Liver (tissue), 9 donors: ENCODE data around the gene WIPI1. TPM values are rescaled to one million over a fixed set of nuclear protein-coding genes. Genes with fewer than 3 reads are reported as not detected.

Experiments used
- DNase-seq: peaks from one replicate; pipeline ENCODE4 v3.0.0-alpha.2; 2017; ENCODE audit warnings: low spot score
- H3K27ac ChIP-seq, 2 donors: one replicate each; pipeline ENCODE4 v1.7.0; 2013; ENCODE audit warnings: inconsistent platforms in 2 of 2, low read length in 2 of 2, control low read depth in 1 of 2, low read depth in 1 of 2, mild to moderate bottlenecking in 1 of 2
- H3K27me3 ChIP-seq, 4 donors: one replicate each; pipeline versions ENCODE4 v1.6.1 to v1.7.0; 2013; ENCODE audit warnings: low read length in 3 of 4, inconsistent platforms in 1 of 4, mild to moderate bottlenecking in 1 of 4, moderate library complexity in 1 of 4; ENCODE audit not compliant: control insufficient read depth in 4 of 4, insufficient read depth in 4 of 4
- H3K36me3 ChIP-seq, 4 donors: one replicate each; pipeline versions ENCODE4 v1.6.1 to v1.7.0; 2013; ENCODE audit warnings: low read length in 3 of 4, mild to moderate bottlenecking in 3 of 4, low read depth in 1 of 4, moderate library complexity in 1 of 4; ENCODE audit not compliant: control insufficient read depth in 4 of 4, insufficient read depth in 3 of 4
- H3K4me1 ChIP-seq, 4 donors: one replicate each; pipeline versions ENCODE4 v1.6.1 to v1.7.0; 2013; ENCODE audit warnings: low read length in 3 of 4, mild to moderate bottlenecking in 3 of 4, moderate library complexity in 1 of 4; ENCODE audit not compliant: control insufficient read depth in 4 of 4, insufficient read depth in 4 of 4
- H3K4me3 ChIP-seq, 3 donors: one replicate each; pipeline versions ENCODE4 v1.6.1 to v1.7.0; 2013; ENCODE audit warnings: low read length in 3 of 3, control low read depth in 1 of 3, low read depth in 1 of 3, mild to moderate bottlenecking in 1 of 3
- H3K9ac ChIP-seq, 2 donors: one replicate each; pipeline ENCODE4 v1.7.0; 2013; ENCODE audit warnings: low read length in 2 of 2, mild to moderate bottlenecking in 2 of 2, moderate library complexity in 2 of 2, control low read depth in 1 of 2, low read depth in 1 of 2
- H3K9me3 ChIP-seq, 4 donors: one replicate each; pipeline versions ENCODE4 v1.6.1 to v1.7.0; 2013; ENCODE audit warnings: low read length in 3 of 4; ENCODE audit not compliant: control insufficient read depth in 4 of 4
- EGR1 ChIP-seq, 2 donors: IDR thresholded peaks; 2 replicates each; pipeline ENCODE4 v1.6.1; 2016 to 2018; ENCODE audit warnings: antibody characterized with exemption in 2 of 2, low read depth in 2 of 2
- FOXA1 ChIP-seq: IDR thresholded peaks from 2 replicates; pipeline ENCODE4 v1.6.1; 2016; ENCODE audit warnings: antibody characterized with exemption
- FOXA2 ChIP-seq: IDR thresholded peaks from 2 replicates; pipeline ENCODE4 v1.6.1; 2016; ENCODE audit warnings: antibody characterized with exemption
- GABPA ChIP-seq, 2 donors: IDR thresholded peaks in 1 of 2; conservative IDR thresholded peaks in 1 of 2; 2 replicates each; pipeline ENCODE4 v1.6.1; 2016; ENCODE audit warnings: antibody characterized with exemption in 2 of 2, mild to moderate bottlenecking in 1 of 2, moderate library complexity in 1 of 2
- HNF4A ChIP-seq, 2 donors: conservative IDR thresholded peaks; 2 replicates each; pipeline ENCODE4 v1.6.1; 2016; ENCODE audit warnings: antibody characterized with exemption in 2 of 2, mild to moderate bottlenecking in 2 of 2
- HNF4G ChIP-seq: IDR thresholded peaks from 2 replicates; pipeline ENCODE4 v1.6.1; 2016; ENCODE audit warnings: antibody characterized with exemption
- JUND ChIP-seq, 2 donors: IDR thresholded peaks; 2 replicates each; pipeline ENCODE4 v1.6.1; 2016; ENCODE audit warnings: antibody characterized with exemption in 2 of 2
- NR2F2 ChIP-seq: IDR thresholded peaks from 2 replicates; pipeline ENCODE4 v1.6.1; 2016; ENCODE audit warnings: antibody characterized with exemption
- RAD21 ChIP-seq, 2 donors: IDR thresholded peaks; 2 replicates each; pipeline ENCODE4 v1.6.1; 2016; ENCODE audit warnings: antibody characterized with exemption in 2 of 2, mild to moderate bottlenecking in 2 of 2
- RXRA ChIP-seq, 2 donors: IDR thresholded peaks; 2 replicates each; pipeline ENCODE4 v1.6.1; 2017 to 2018; ENCODE audit warnings: antibody characterized with exemption in 2 of 2, mild to moderate bottlenecking in 1 of 2
- SP1 ChIP-seq: IDR thresholded peaks from 2 replicates; pipeline ENCODE4 v1.6.1; 2018; ENCODE audit warnings: antibody characterized with exemption, mild to moderate bottlenecking
- TAF1 ChIP-seq: conservative IDR thresholded peaks from 2 replicates; pipeline ENCODE4 v1.6.1; 2016; ENCODE audit warnings: antibody characterized with exemption, mild to moderate bottlenecking
- YY1 ChIP-seq: IDR thresholded peaks from 2 replicates; pipeline ENCODE4 v1.6.1; 2016; ENCODE audit warnings: antibody characterized with exemption, mild to moderate bottlenecking
- WGBS: extraction: QIAGEN DNeasy Blood & Tissue Kit; methylation state at CpG from one replicate; pipeline ENCODE4 v1.1.7; 2013; 5-methylcytosine and 5-hydroxymethylcytosine counted together
- polyA plus RNA-seq, 2 donors: library from polyadenylated mRNA; stranded (reverse) in 1 of 2; unstranded in 1 of 2; fragments of 200-250 nt in 1 of 2; fragments of >200 nt in 1 of 2; fragmentation: Nextera tagmentation in 1 of 2; extraction: Ambion mirVana in 1 of 2; gene quantifications; one replicate each; pipeline versions ENCODE4 v1.2.1 to v1.2.3, GENCODE V29; 2013 to 2015
- total RNA-seq, 2 donors: library from RNA; depleted of rRNA; stranded (reverse); fragments of >200 nt; gene quantifications; one replicate each; pipeline ENCODE4 v1.2.3, GENCODE V29; 2014
- TF ChIP-seq, protein P1 (sequence below): IDR thresholded peaks from 2 replicates; pipeline ENCODE4 v1.6.1; 2016; ENCODE audit warnings: antibody characterized with exemption
- TF ChIP-seq, protein P2 (sequence below): IDR thresholded peaks from 2 replicates; pipeline ENCODE4 v1.6.1; 2016; ENCODE audit warnings: antibody characterized with exemption
- TF ChIP-seq, protein P3 (sequence below): IDR thresholded peaks from 2 replicates; pipeline ENCODE4 v1.6.1; 2016; ENCODE audit warnings: antibody characterized with exemption
- TF ChIP-seq, protein P4 (sequence below): fragments of 150-350 bp; IDR thresholded peaks from 2 replicates; pipeline ENCODE4 v1.5.1; 2017; ENCODE audit warnings: improper control_type of control experiment, low read depth, low read length; ENCODE audit not compliant: missing input control
- TF ChIP-seq, protein P5 (sequence below): IDR thresholded peaks from 2 replicates; pipeline ENCODE4 v1.6.1; 2016; ENCODE audit warnings: antibody characterized with exemption, mild to moderate bottlenecking
- donor health status: healthy.
- donor health status: healthy.
- donor health status: healthy.
- donor health status: healthy.
- donor health status: healthy.

WIPI1 gene
- total and polyA plus RNA-seq, 4 donors, result 21.1 to 48.6 (median 29.8) TPM

DNA sequence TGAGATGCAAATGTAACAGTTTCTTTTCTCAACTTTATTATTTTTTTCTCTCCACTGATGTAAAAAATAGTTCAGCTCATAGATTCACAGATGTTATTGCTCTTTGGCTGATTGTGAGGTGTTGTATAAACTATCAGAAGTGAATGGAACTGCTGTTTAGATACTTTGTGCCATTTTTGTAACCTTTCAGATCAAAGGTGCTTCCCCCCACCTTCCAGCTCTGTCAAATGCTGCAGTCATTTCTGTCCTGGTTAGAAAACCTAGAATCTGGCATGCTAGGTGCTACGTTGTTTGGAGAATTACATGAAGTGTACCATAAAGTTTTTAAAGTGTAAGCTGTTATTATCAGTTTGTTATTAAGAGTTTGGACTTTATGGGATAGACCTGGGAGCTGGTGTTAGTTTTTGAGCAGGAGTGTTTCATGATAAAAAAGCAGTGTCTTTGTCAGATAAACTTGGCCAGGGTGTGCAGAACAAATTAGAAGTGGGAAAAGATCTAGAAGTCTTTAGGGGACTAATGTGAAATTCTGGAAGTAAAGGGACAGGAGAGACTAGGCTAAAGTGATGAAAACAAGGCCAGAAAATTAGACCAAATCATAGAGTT lies 1.8 kb upstream of the WIPI1 start:
- Histone ChIP-seq H3K9me3 (no peaks in the 10 kb centered on the region), H3K27ac (no peak overlapping the region), H3K36me3 (no peaks in the 10 kb centered on the region), H3K9ac (peak overlapping the region in 1 of 2 donors; percentile 70), H3K4me1 (peaks cover 3 to 32% (median 28%) of the 10 kb centered on the region in 4 donors), H3K4me3 (no peak overlapping the region), H3K27me3 (no peaks in the 10 kb centered on the region)
- TF ChIP-seq YY1, result no peak
- no peak for TF ChIP-seq RXRA (IDR thresholded peaks at IDR 0.05)
- TF ChIP-seq EGR1 (IDR thresholded peaks at IDR 0.05; ENCODE audit: low read depth in 2 of 2), result no peak
- no peak for TF ChIP-seq SP1
- TF ChIP-seq, protein P1, sequence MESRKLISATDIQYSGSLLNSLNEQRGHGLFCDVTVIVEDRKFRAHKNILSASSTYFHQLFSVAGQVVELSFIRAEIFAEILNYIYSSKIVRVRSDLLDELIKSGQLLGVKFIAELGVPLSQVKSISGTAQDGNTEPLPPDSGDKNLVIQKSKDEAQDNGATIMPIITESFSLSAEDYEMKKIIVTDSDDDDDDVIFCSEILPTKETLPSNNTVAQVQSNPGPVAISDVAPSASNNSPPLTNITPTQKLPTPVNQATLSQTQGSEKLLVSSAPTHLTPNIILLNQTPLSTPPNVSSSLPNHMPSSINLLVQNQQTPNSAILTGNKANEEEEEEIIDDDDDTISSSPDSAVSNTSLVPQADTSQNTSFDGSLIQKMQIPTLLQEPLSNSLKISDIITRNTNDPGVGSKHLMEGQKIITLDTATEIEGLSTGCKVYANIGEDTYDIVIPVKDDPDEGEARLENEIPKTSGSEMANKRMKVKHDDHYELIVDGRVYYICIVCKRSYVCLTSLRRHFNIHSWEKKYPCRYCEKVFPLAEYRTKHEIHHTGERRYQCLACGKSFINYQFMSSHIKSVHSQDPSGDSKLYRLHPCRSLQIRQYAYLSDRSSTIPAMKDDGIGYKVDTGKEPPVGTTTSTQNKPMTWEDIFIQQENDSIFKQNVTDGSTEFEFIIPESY, result no peak
- no peak for TF ChIP-seq FOXA1
- TF ChIP-seq, protein P2, sequence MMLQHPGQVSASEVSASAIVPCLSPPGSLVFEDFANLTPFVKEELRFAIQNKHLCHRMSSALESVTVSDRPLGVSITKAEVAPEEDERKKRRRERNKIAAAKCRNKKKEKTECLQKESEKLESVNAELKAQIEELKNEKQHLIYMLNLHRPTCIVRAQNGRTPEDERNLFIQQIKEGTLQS, result no peak
- TF ChIP-seq JUND (IDR thresholded peaks at IDR 0.05), result no peak
- TF ChIP-seq, protein P3, sequence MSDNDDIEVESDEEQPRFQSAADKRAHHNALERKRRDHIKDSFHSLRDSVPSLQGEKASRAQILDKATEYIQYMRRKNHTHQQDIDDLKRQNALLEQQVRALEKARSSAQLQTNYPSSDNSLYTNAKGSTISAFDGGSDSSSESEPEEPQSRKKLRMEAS, result no peak
- TF ChIP-seq GABPA (IDR thresholded peaks at IDR 0.05 in 1 of 2, conservative IDR thresholded peaks at IDR 0.05 in 1 of 2), result no peak
- TF ChIP-seq, protein P4, sequence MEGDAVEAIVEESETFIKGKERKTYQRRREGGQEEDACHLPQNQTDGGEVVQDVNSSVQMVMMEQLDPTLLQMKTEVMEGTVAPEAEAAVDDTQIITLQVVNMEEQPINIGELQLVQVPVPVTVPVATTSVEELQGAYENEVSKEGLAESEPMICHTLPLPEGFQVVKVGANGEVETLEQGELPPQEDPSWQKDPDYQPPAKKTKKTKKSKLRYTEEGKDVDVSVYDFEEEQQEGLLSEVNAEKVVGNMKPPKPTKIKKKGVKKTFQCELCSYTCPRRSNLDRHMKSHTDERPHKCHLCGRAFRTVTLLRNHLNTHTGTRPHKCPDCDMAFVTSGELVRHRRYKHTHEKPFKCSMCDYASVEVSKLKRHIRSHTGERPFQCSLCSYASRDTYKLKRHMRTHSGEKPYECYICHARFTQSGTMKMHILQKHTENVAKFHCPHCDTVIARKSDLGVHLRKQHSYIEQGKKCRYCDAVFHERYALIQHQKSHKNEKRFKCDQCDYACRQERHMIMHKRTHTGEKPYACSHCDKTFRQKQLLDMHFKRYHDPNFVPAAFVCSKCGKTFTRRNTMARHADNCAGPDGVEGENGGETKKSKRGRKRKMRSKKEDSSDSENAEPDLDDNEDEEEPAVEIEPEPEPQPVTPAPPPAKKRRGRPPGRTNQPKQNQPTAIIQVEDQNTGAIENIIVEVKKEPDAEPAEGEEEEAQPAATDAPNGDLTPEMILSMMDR, result no peak
- no peak for TF ChIP-seq RAD21 (IDR thresholded peaks at IDR 0.05)
- TF ChIP-seq, protein P5, sequence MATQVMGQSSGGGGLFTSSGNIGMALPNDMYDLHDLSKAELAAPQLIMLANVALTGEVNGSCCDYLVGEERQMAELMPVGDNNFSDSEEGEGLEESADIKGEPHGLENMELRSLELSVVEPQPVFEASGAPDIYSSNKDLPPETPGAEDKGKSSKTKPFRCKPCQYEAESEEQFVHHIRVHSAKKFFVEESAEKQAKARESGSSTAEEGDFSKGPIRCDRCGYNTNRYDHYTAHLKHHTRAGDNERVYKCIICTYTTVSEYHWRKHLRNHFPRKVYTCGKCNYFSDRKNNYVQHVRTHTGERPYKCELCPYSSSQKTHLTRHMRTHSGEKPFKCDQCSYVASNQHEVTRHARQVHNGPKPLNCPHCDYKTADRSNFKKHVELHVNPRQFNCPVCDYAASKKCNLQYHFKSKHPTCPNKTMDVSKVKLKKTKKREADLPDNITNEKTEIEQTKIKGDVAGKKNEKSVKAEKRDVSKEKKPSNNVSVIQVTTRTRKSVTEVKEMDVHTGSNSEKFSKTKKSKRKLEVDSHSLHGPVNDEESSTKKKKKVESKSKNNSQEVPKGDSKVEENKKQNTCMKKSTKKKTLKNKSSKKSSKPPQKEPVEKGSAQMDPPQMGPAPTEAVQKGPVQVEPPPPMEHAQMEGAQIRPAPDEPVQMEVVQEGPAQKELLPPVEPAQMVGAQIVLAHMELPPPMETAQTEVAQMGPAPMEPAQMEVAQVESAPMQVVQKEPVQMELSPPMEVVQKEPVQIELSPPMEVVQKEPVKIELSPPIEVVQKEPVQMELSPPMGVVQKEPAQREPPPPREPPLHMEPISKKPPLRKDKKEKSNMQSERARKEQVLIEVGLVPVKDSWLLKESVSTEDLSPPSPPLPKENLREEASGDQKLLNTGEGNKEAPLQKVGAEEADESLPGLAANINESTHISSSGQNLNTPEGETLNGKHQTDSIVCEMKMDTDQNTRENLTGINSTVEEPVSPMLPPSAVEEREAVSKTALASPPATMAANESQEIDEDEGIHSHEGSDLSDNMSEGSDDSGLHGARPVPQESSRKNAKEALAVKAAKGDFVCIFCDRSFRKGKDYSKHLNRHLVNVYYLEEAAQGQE, result no peak
- TF ChIP-seq HNF4G, result no peak
- no peak for TF ChIP-seq FOXA2
- no peak for TF ChIP-seq TAF1
- no peak for TF ChIP-seq HNF4A (conservative IDR thresholded peaks at IDR 0.05)
- no peak for TF ChIP-seq NR2F2
- no peak for DNase-seq
- WGBS, result 16% methylated on average over 1 of the region's 1 CpG
